Gastroesophageal sphincter (tissue), 4 donors: ENCODE results near the gene TIAM2. TPM values are rescaled to one million over a fixed set of nuclear protein-coding genes. Genes with fewer than 3 reads are reported as not detected.
"Not testable (repeated sequence)": the region's sequence is repeated elsewhere in the genome, so short reads cannot be mapped to it uniquely, and the experiment has no call there.

Experiments used
- ATAC-seq: fragments of 150-250 bp; one replicate; pipeline ENCODE4 v1.9.1; 2016; ENCODE audit warnings: mild to moderate bottlenecking, moderate library complexity
- H3K27ac ChIP-seq, 4 donors: fragments of 200-600 bp; sonication (generic) in 3 of 4; 1 replicate in 3 of 4; 2 replicates in 1 of 4; pipeline ENCODE4 v1.5.1; 2016 to 2019
- H3K27me3 ChIP-seq: fragments of 200-600 bp; sonication (generic); one replicate; pipeline ENCODE4 v1.5.1; 2019
- H3K36me3 ChIP-seq, 2 donors: fragments of 200-600 bp; sonication (generic); one replicate each; pipeline ENCODE4 v1.5.1; 2019; ENCODE audit warnings: control low read depth in 1 of 2
- H3K4me1 ChIP-seq, 3 donors: fragments of 200-600 bp; sonication (generic); 1 replicate in 2 of 3; 2 replicates in 1 of 3; pipeline ENCODE4 v1.5.1; 2016 to 2019; ENCODE audit warnings: control low read depth in 2 of 3
- H3K4me3 ChIP-seq, 2 donors: fragments of 200-600 bp; sonication (generic); one replicate each; pipeline ENCODE4 v1.5.1; 2019; ENCODE audit warnings: mild to moderate bottlenecking in 1 of 2, moderate library complexity in 1 of 2
- H3K9me3 ChIP-seq, 3 donors: fragments of 200-600 bp; sonication (generic); one replicate each; pipeline ENCODE4 v1.5.1; 2017 to 2019; ENCODE audit warnings: control low read depth in 2 of 3
- CTCF ChIP-seq, 4 experiments: fragments of 200-600 bp in 2 of 4; fragments of 450-650 bp in 2 of 4; sonication (generic) in 1 of 4; IDR thresholded peaks; one replicate each; pipeline ENCODE4 v1.5.1; 2017 to 2019; ENCODE audit warnings: antibody characterized with exemption in 4 of 4, mild to moderate bottlenecking in 2 of 4, moderate library complexity in 2 of 4
- EP300 ChIP-seq: sonication (generic); formaldehyde crosslinking; IDR thresholded peaks from one replicate; pipeline ENCODE4 v1.6.1; 2017; ENCODE audit warnings: antibody characterized with exemption, mild to moderate bottlenecking
- POLR2A ChIP-seq, 2 donors: fragments of 450-650 bp; IDR thresholded peaks; one replicate each; pipeline ENCODE4 v1.6.1; 2017; ENCODE audit warnings: antibody characterized with exemption in 2 of 2, mild to moderate bottlenecking in 2 of 2, moderate library complexity in 1 of 2
- POLR2AphosphoS5 ChIP-seq: sonication (generic); formaldehyde crosslinking; IDR thresholded peaks from one replicate; pipeline ENCODE4 v1.6.1; 2017; ENCODE audit warnings: antibody characterized with exemption
- WGBS, 2 donors: methylation state at CpG; one replicate each; pipeline ENCODE4 v1.1.5; 2018; ENCODE audit warnings: low coverage in 1 of 2; 5-methylcytosine and 5-hydroxymethylcytosine counted together
- total RNA-seq, 4 donors: library from RNA; depleted of rRNA; stranded (reverse); fragments of >200 nt; gene quantifications; one replicate each; pipeline ENCODE4 v1.1.0, GENCODE V29; 2016

Gene TIAM2
- total RNA-seq, 4 donors from 2014 or later: 6.3 to 22.6 (median 14.2) TPM

GRCh38 chr6:155265843-155266535 lies 270.9 kb downstream of the TIAM2 start:
- Histone ChIP-seq H3K27me3 (no peaks in the 10 kb centered on the region), H3K9me3 (no peaks in the 10 kb centered on the region), H3K36me3 (peaks cover 0 to 5% of the 10 kb centered on the region in 2 donors), H3K4me3 (no peak overlapping the region), H3K27ac (no peak overlapping the region), H3K4me1 (peaks cover 0 to 13% (median 5%) of the 10 kb centered on the region in 3 donors)
- 84 to 94% methylated on average over 3 to 4 of the region's 4 CpGs for WGBS, 2 donors
- ATAC-seq: no peak
- TF ChIP-seq POLR2A (IDR thresholded peaks at IDR 0.05) (no peak), CTCF (IDR thresholded peaks at IDR 0.05) (no peak)

GRCh38 chr6:155267411-155267810 lies 272.3 kb downstream of the TIAM2 start:
- WGBS, 2 donors: 50 to 94% methylated on average over 2 of the region's 2 CpGs

GRCh38 chr6:155268088-155268867 lies 273.2 kb downstream of the TIAM2 start:
- not testable (repeated sequence) for ATAC-seq, H3K9me3 ChIP-seq, H3K4me3 ChIP-seq, H3K27me3 ChIP-seq, H3K36me3 ChIP-seq
- H3K27ac ChIP-seq: peak overlapping the region in 2 of 4 donors; percentile 11 to 52
- TF ChIP-seq CTCF (IDR thresholded peaks at IDR 0.05): peak in 3 of 4 experiments; percentile 6 to 29 (median 26)
- WGBS, 2 donors: 88 to 93% methylated on average over 3 of the region's 5 CpGs
- H3K4me1 ChIP-seq: peaks cover 12 to 31% (median 14%) of the 10 kb centered on the region in 3 donors

More at GRCh38 chr6:155267411-155267810, 272.3 kb downstream of the TIAM2 start:
- Histone ChIP-seq H3K4me3 (no peak overlapping the region), H3K9me3 (no peaks in the 10 kb centered on the region), H3K4me1 (peaks cover 6 to 22% (median 6%) of the 10 kb centered on the region in 3 donors), H3K36me3 (peaks cover 0 to 5% of the 10 kb centered on the region in 2 donors), H3K27ac (peak overlapping the region in 3 of 4 donors; percentile 11 to 52 (median 25)), H3K27me3 (no peaks in the 10 kb centered on the region)
- peak; percentile 66 for ATAC-seq
- no peak for TF ChIP-seq EP300
- TF ChIP-seq POLR2A (IDR thresholded peaks at IDR 0.05): no peak
- no peak for TF ChIP-seq POLR2AphosphoS5
- no peak for TF ChIP-seq CTCF (IDR thresholded peaks at IDR 0.05)

- Histone ChIP-seq H3K4me1 (peaks cover 21 to 45% (median 25%) of the 10 kb centered on the region in 3 donors), H3K27ac (no peak overlapping the region), H3K4me3 (no peak overlapping the region), H3K9me3 (no peaks in the 10 kb centered on the region), H3K27me3 (no peaks in the 10 kb centered on the region), H3K36me3 (peaks cover 0 to 3% of the 10 kb centered on the region in 2 donors)
- TF ChIP-seq POLR2A (IDR thresholded peaks at IDR 0.05) (no peak), POLR2AphosphoS5 (no peak), EP300 (no peak), CTCF (IDR thresholded peaks at IDR 0.05) (no peak)
- WGBS, 2 donors: 85 to 97% methylated on average over 2 to 3 of the region's 3 CpGs
- no peak for ATAC-seq
These were observed 274.6 kb downstream of the TIAM2 start for GRCh38 chr6:155269765-155270164.
